Endothelial cell of umbilical vein (primary cell): ENCODE measurements around the gene MFAP1. TPM values are rescaled to one million over a fixed set of nuclear protein-coding genes. Genes with fewer than 3 reads are reported as not detected.

Experiments
- BruUV-seq: library from RNA; stranded (reverse); fragments of 400-500 nt; replicated peaks from 2 replicates; lab custom pipeline; 2021; lab: Mats Ljungman, UMichigan
- CTCF ChIA-PET: fragments of 300-600, 350-600 bp; sonication (Branson Sonifier 250); formaldehyde crosslinking; loops from one replicate; lab custom pipeline; 2021; ENCODE audit warnings: antibody characterized with exemption, inconsistent platforms; lab: Charles Lee
- POLR2A ChIA-PET: fragments of 300-600, 350-600 bp; sonication (Branson Sonifier 250); formaldehyde crosslinking; loops from one replicate; lab custom pipeline; 2021; ENCODE audit warnings: antibody characterized with exemption, inconsistent platforms; lab: Charles Lee
- DNase-seq: peaks from one replicate; pipeline ENCODE4 v3.0.0-alpha.2; 2011; ENCODE audit warnings: low read depth, low spot score
- FAIRE-seq: peaks from 2 replicates; lab custom pipeline; 2011; peaks lifted over from hg19 to GRCh38; lab: Jason Lieb, UNC
- H2AFZ ChIP-seq: 2 replicates; pipeline ENCODE4 v1.6.0; 2012; ENCODE audit warnings: low read depth, low read length, control low read depth, inconsistent platforms
- H3K27ac ChIP-seq: 2 replicates; pipeline ENCODE4 v1.5.1; 2011; ENCODE audit warnings: low read depth, mild to moderate bottlenecking, control low read depth, low read length, moderate library complexity; ENCODE audit not compliant: insufficient read depth
- H3K27me3 ChIP-seq, 2 experiments: 2 replicates each; pipeline versions ENCODE4 v1.6.0 to v1.6.1; 2011; ENCODE audit warnings: low read length in 2 of 2, mixed read lengths in 1 of 2; ENCODE audit not compliant: control insufficient read depth in 2 of 2, insufficient read depth in 2 of 2
- H3K36me3 ChIP-seq, 2 experiments: 2 replicates in 1 of 2; 3 replicates in 1 of 2; pipeline ENCODE4 v1.5.1; 2011; ENCODE audit warnings: low read length in 2 of 2, mild to moderate bottlenecking in 1 of 2, moderate library complexity in 1 of 2; ENCODE audit not compliant: control insufficient read depth in 2 of 2, insufficient read depth in 2 of 2; ENCODE audit errors: extremely low read depth in 1 of 2
- H3K4me1 ChIP-seq: 3 replicates; pipeline ENCODE4 v1.5.1; 2011; ENCODE audit warnings: mild to moderate bottlenecking, low read length; ENCODE audit not compliant: control insufficient read depth, insufficient read depth; ENCODE audit errors: extremely low read depth
- H3K4me2 ChIP-seq: 2 replicates; pipeline ENCODE4 v1.6.1; 2011; ENCODE audit warnings: low read length, control low read depth, mixed read lengths; ENCODE audit not compliant: insufficient read depth
- H3K4me3 ChIP-seq, 3 experiments: fragments of 200-600 bp in 1 of 3; sonication (generic), shearing (Covaris generic) in 1 of 3; replicated peaks in 1 of 3; 2 replicates each; pipeline ENCODE4 v1.5.1; 2011 to 2016; ENCODE audit warnings: control low read depth in 3 of 3, low read length in 3 of 3, mild to moderate bottlenecking in 2 of 3, inconsistent platforms in 1 of 3, low read depth in 1 of 3, moderate library complexity in 1 of 3; ENCODE audit not compliant: insufficient read depth in 1 of 3
- H3K79me2 ChIP-seq: 2 replicates; pipeline ENCODE4 v1.6.0; 2012; ENCODE audit warnings: low read length, inconsistent platforms; ENCODE audit not compliant: control insufficient read depth, insufficient read depth
- H3K9ac ChIP-seq: replicated peaks from 2 replicates; pipeline ENCODE3; 2011; ENCODE audit warnings: low read length, control low read depth; ENCODE audit not compliant: insufficient read depth; ENCODE audit errors: extremely low read depth
- H3K9me1 ChIP-seq: replicated peaks from 3 replicates; pipeline ENCODE4 v1.6.0; 2011; ENCODE audit warnings: mild to moderate bottlenecking, low read length; ENCODE audit not compliant: control insufficient read depth, insufficient read depth; ENCODE audit errors: extremely low read depth
- H3K9me3 ChIP-seq: replicated peaks from 2 replicates; pipeline ENCODE4 v1.5.1; 2012; ENCODE audit warnings: low read length, inconsistent platforms; ENCODE audit not compliant: control insufficient read depth, insufficient read depth
- H4K20me1 ChIP-seq: replicated peaks from 2 replicates; pipeline ENCODE3; 2011; ENCODE audit warnings: mild to moderate bottlenecking, low read length; ENCODE audit not compliant: control insufficient read depth, insufficient read depth; ENCODE audit errors: extremely low read depth
- EZH2 ChIP-seq: IDR thresholded peaks from 2 replicates; pipeline ENCODE4 v1.6.1; 2012; ENCODE audit warnings: borderline replicate concordance, low read depth, mild to moderate bottlenecking, moderate library complexity, low read length, inconsistent platforms; ENCODE audit not compliant: severe bottlenecking
- FOS ChIP-seq: IDR thresholded peaks from 2 replicates; pipeline ENCODE4 v1.6.1; 2011; ENCODE audit warnings: mild to moderate bottlenecking, low read length, moderate library complexity, borderline replicate concordance; ENCODE audit not compliant: insufficient read depth
- GATA2 ChIP-seq: IDR thresholded peaks from 2 replicates; pipeline ENCODE4 v1.7.0; 2011; ENCODE audit warnings: low read depth, mild to moderate bottlenecking, moderate library complexity, mixed read lengths, low read length; ENCODE audit not compliant: insufficient read length, insufficient read depth
- JUN ChIP-seq: IDR thresholded peaks from 2 replicates; pipeline ENCODE4 v1.6.1; 2011; ENCODE audit warnings: borderline replicate concordance, low read depth; ENCODE audit not compliant: insufficient read length, insufficient read depth
- MYC ChIP-seq: IDR thresholded peaks from one replicate; pipeline ENCODE4 v1.6.1; 2011; ENCODE audit warnings: mild to moderate bottlenecking, low read depth, low read length
- POLR2A ChIP-seq: IDR thresholded peaks from 2 replicates; pipeline ENCODE4 v1.6.1; 2012; ENCODE audit warnings: low read depth, mild to moderate bottlenecking, control low read depth, low read length
- POLR2AphosphoS5 ChIP-seq: IDR thresholded peaks from 2 replicates; pipeline ENCODE4 v1.6.1; 2012; ENCODE audit warnings: low read depth, mild to moderate bottlenecking, control low read depth, low read length, moderate library complexity; ENCODE audit not compliant: insufficient read depth
- dilution Hi-C: fragments of 300-500 bp; cut with MboI; formaldehyde crosslinking; loops from one replicate; pipeline ENCODE4 v1.15.0; 2019; ENCODE audit warnings: low sequenced_read_pairs; ENCODE audit not compliant: extremely low pct_ligation_motif_present
- intact Hi-C: fragments of 100-400 bp; cut with micrococcal nuclease; formaldehyde crosslinking; loops from one replicate; pipeline ENCODE4 v1.10.0; 2022
- polyA plus RNA-seq, 4 experiments: library from polyadenylated mRNA; depleted of rRNA in 3 of 4; stranded (reverse) in 3 of 4; unstranded in 1 of 4; fragments of >200 nt; gene quantifications; 2 replicates each; pipeline versions ENCODE4 v1.2.1 to v1.2.3, GENCODE V29; 2011 to 2012; ENCODE audit warnings: missing spikeins in 1 of 4
- total RNA-seq: library from RNA; stranded (reverse); gene quantifications from 2 replicates; pipeline ENCODE4 v1.2.3, GENCODE V29; 2021
- TF ChIP-seq, protein P1 (sequence below): IDR thresholded peaks from 2 replicates; pipeline ENCODE4 v1.6.1; 2011; ENCODE audit not compliant: insufficient read depth, insufficient read length
- TF ChIP-seq, protein P2 (sequence below), 2 donors: IDR thresholded peaks; 1 replicate in 1 of 2; 2 replicates in 1 of 2; pipeline ENCODE4 v1.5.1; 2011; ENCODE audit warnings: low read length in 2 of 2, mild to moderate bottlenecking in 2 of 2, moderate library complexity in 2 of 2, control low read depth in 1 of 2, inconsistent platforms in 1 of 2, low read depth in 1 of 2; ENCODE audit not compliant: insufficient read depth in 1 of 2; ENCODE audit errors: extremely low read depth in 1 of 2

MFAP1 gene
- total and polyA plus RNA-seq, 2 donors (not counting 3 experiments of a cell fraction or from before 2014, with no cell fraction given), result 12.9 to 30.5 TPM

DNA sequence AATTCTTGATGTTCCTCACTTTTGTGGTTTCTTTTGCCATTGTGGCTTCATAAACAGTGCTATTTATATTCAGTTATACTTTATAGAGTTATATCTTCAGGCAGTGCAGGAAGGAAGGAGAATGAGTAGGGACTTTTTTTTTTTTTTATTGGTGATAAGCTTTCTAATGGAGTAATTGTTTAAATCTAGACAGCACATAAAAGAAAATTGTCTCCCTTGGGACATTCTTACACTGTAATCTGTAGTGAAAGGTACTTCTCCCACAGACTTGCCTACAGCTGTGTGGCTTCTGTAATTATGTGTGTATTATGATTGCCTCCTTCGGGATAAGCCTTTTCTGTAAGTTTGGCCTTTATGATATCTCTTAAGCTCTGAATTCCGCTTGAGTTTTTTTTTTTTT, 43.9 kb upstream of the MFAP1 start:
- dilution Hi-C loops (no loop called here), intact Hi-C loops (no loop called here)
- Histone ChIP-seq H3K9me3 (no peaks in the 10 kb centered on the region), H3K36me3 (peaks cover 0 to 6% of the 10 kb centered on the region in 2 experiments), H3K27ac (no peak overlapping the region), H3K4me1 (peaks cover 3% of the 10 kb centered on the region), H4K20me1 (no peaks in the 10 kb centered on the region), H3K4me2 (no peak overlapping the region), H3K4me3 (no peak overlapping the region), H3K9ac (no peak overlapping the region), H3K79me2 (no peaks in the 10 kb centered on the region), H3K27me3 (no peaks in the 10 kb centered on the region), H3K9me1 (no peaks in the 10 kb centered on the region), H2AFZ (no peak overlapping the region)
- FAIRE-seq (peak; percentile 18), DNase-seq (no peak)
- CTCF ChIA-PET, result interaction anchor here (0.6 to 2.6 kb wide), 8 partner anchors 8 to 633 kb away, joined by 3 to 13 read pairs (median 4); no protein-coding TSS in a partner anchor
- POLR2A ChIA-PET, result interaction anchor here (0.6 kb wide), 1 partner anchor 618 kb away, joined by 3 read pairs; no protein-coding TSS in a partner anchor
- no TSS peak for BruUV-seq
- TF ChIP-seq GATA2 (no peak), POLR2AphosphoS5 (no peak), FOS (no peak), POLR2A (no peak), EZH2 (no peak), MYC (no peak), JUN (no peak)
- TF ChIP-seq, protein P1, sequence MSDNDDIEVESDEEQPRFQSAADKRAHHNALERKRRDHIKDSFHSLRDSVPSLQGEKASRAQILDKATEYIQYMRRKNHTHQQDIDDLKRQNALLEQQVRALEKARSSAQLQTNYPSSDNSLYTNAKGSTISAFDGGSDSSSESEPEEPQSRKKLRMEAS, result no peak
- TF ChIP-seq, protein P2, sequence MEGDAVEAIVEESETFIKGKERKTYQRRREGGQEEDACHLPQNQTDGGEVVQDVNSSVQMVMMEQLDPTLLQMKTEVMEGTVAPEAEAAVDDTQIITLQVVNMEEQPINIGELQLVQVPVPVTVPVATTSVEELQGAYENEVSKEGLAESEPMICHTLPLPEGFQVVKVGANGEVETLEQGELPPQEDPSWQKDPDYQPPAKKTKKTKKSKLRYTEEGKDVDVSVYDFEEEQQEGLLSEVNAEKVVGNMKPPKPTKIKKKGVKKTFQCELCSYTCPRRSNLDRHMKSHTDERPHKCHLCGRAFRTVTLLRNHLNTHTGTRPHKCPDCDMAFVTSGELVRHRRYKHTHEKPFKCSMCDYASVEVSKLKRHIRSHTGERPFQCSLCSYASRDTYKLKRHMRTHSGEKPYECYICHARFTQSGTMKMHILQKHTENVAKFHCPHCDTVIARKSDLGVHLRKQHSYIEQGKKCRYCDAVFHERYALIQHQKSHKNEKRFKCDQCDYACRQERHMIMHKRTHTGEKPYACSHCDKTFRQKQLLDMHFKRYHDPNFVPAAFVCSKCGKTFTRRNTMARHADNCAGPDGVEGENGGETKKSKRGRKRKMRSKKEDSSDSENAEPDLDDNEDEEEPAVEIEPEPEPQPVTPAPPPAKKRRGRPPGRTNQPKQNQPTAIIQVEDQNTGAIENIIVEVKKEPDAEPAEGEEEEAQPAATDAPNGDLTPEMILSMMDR (IDR thresholded peaks at IDR 0.05; ENCODE audit: extremely low read depth in 1 of 2, insufficient read depth in 1 of 2, low read depth in 1 of 2, low read length in 2 of 2), result no peak
